OCI-M2 (cell line): ENCODE results near the gene MRPL9.

Experiments used
- DNase-seq: peaks from one replicate; lab custom pipeline; 2025; ENCODE audit not compliant: unreplicated experiment; lab: John Stamatoyannopoulos, UW

MRPL9 gene

DNA sequence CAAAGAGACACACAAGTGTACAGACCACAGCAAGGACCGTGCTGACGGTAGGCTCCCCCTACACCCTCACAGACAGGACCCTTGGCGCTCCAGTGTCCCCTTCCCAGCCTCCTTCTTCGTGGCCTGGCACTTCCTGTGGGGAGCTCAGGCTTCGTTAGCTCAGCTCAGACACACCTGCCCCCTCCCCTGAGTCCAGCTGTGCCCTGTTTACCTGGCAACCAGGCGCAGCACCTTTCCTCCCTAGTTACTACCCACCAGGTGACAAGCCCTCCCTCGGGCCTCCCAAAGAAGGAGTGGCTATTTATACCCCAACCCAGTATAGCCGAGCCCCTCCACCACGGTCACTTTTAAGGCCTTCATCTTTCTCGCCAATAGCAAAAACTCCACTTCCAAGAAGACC, 51.3 kb downstream of the MRPL9 start:
- no peak for DNase-seq

DNA sequence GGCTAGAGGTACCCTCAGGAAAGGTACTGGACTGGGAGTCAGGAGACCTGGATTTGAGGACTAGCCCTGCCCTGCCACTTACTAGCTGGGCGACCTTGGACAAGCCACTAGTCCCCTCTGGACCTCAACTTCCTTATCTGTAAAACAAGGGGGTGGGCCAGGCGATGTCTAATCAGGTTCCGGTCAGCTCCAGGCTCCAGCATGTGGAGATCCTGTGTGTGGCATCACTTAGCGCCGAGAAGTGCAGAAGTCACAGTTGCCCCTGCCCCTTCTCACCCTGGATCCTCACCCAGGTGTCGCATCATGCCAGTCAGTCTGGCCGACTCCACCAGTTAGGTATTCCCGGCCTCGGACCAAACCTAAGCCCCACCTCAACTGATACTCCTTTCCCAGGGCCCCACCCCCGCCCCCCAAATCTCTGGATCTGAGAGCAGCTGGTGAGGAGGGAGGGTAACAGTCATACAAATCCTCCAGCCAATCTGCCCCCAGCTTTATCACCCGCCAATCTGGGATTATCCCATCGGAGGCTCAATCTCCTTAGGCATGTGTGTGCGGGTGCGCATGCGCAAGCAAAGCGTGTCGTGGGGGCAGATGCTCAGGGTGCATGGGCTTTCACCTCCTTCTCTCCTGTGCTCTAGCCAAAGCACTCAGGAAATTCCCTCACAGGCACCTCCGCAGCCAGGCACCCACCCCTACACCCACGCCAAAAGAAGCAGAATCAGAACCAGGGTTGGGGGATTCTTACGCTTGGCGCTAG, 52.1 kb downstream of the MRPL9 start:
- DNase-seq: no peak

DNA sequence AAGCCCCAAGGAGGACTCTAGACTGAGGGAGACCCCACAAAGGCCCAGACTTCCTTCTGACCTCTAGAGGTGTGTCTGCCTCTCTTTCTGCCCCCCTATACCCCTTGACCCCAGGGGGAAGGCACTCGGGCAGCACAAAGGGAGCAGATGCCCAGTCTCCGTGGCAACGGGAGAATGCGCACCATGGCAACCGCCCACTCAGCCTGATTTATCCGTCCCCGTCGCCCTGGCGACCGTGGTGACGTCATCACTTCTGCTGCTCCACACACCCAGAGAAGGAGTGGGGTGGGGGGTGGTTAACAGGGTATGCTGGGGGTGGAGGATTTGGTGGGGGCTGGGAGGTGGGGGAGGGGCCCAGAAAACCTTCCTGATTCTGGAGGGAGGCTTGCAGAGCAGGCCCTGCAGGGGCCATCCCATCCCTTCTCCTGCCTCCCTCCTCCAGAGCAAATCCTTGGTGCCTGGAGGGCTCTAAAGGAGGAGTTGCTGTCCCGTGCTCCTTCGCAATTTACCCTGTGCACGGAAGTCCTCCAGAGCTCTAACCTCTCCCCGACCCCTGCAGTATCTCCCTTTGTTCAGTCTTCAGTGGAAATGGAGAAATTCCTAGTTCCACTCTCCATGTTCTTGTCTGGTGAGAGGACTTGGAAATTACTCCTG, 53.0 kb downstream of the MRPL9 start:
- DNase-seq: no peak
